ENCODE results near the gene ZC3H8. TPM values are rescaled to one million over a fixed set of nuclear protein-coding genes. Genes with fewer than 3 reads are reported as not detected.

Gene ZC3H8
- total and polyA plus RNA-seq, 2 donors (not counting 3 experiments of a cell fraction or from before 2014, with no cell fraction given) = 0.95 to 7.1 TPM

GRCh38 chr2:112251271-112251670 lies 3.6 kb downstream of the ZC3H8 start:
- Histone ChIP-seq H3K9me1 (replicated peaks; ENCODE audit: control insufficient read depth, extremely low read depth, insufficient read depth, low read length) (no peaks in the 10 kb centered on the region), H3K9ac (replicated peaks; ENCODE audit: extremely low read depth, insufficient read depth, low read length) (no peak overlapping the region), H3K36me3 (ENCODE audit: control insufficient read depth in 2 of 2, extremely low read depth in 1 of 2, insufficient read depth in 2 of 2, low read length in 2 of 2) (peaks cover 0 to 3% of the 10 kb centered on the region in 2 experiments), H3K4me3 (replicated peaks in 1 of 3; ENCODE audit: insufficient read depth in 1 of 3, low read depth in 1 of 3, low read length in 3 of 3) (no peak overlapping the region), H3K27me3 (ENCODE audit: control insufficient read depth in 2 of 2, insufficient read depth in 2 of 2, low read length in 2 of 2) (no peaks in the 10 kb centered on the region), H3K9me3 (replicated peaks; ENCODE audit: control insufficient read depth, insufficient read depth, low read length) (no peaks in the 10 kb centered on the region), H3K4me1 (ENCODE audit: control insufficient read depth, extremely low read depth, insufficient read depth, low read length) (peaks cover 13% of the 10 kb centered on the region), H3K79me2 (ENCODE audit: control insufficient read depth, insufficient read depth, low read length) (peaks cover 8% of the 10 kb centered on the region), H4K20me1 (replicated peaks; ENCODE audit: control insufficient read depth, extremely low read depth, insufficient read depth, low read length) (no peaks in the 10 kb centered on the region), H3K27ac (ENCODE audit: insufficient read depth, low read depth, low read length) (no peak overlapping the region), H3K4me2 (ENCODE audit: insufficient read depth, low read length) (no peak overlapping the region), H2AFZ (ENCODE audit: low read depth, low read length) (no peak overlapping the region)
- DNase-seq (ENCODE audit: low read depth, low spot score) = no peak
- no TSS peak for BruUV-seq (replicated peaks)
- ChIA-PET CTCF (interaction anchor here (2.2 kb wide), 1 partner anchor 8 kb away, joined by 8 read pairs; no protein-coding TSS in a partner anchor), POLR2A (no interaction called here)
- intact Hi-C loops (cut with micrococcal nuclease) (no loop called here), dilution Hi-C loops (cut with MboI; ENCODE audit: extremely low pct_ligation_motif_present, low sequenced_read_pairs) (no loop called here)
- FAIRE-seq = no peak
- no peak for TF ChIP-seq JUN (IDR thresholded peaks at IDR 0.05; ENCODE audit: borderline replicate concordance, insufficient read depth, insufficient read length, low read depth)
- no peak for TF ChIP-seq GATA2 (IDR thresholded peaks at IDR 0.05; ENCODE audit: insufficient read depth, insufficient read length, low read depth, low read length)
- TF ChIP-seq CTCF (IDR thresholded peaks at IDR 0.05; ENCODE audit: extremely low read depth in 1 of 2, insufficient read depth in 1 of 2, low read depth in 1 of 2, low read length in 2 of 2) = no peak
- no peak for TF ChIP-seq FOS (IDR thresholded peaks at IDR 0.05; ENCODE audit: borderline replicate concordance, insufficient read depth, low read length)
- no peak for TF ChIP-seq POLR2A (IDR thresholded peaks at IDR 0.05; ENCODE audit: low read depth, low read length)
- TF ChIP-seq EZH2 (IDR thresholded peaks at IDR 0.05; ENCODE audit: borderline replicate concordance, low read depth, low read length, severe bottlenecking) = no peak
- TF ChIP-seq MAX (IDR thresholded peaks at IDR 0.05; ENCODE audit: insufficient read depth, insufficient read length) = no peak
- TF ChIP-seq POLR2AphosphoS5 (IDR thresholded peaks at IDR 0.05; ENCODE audit: insufficient read depth, low read depth, low read length) = no peak
- TF ChIP-seq MYC (IDR thresholded peaks at IDR 0.05; ENCODE audit: low read depth, low read length) = no peak
